ENCODE results near the gene GON4L.
"Not testable (repeated sequence)": the region's sequence is repeated elsewhere in the genome, so short reads cannot be mapped to it uniquely, and the experiment has no call there.

GON4L gene

DNA sequence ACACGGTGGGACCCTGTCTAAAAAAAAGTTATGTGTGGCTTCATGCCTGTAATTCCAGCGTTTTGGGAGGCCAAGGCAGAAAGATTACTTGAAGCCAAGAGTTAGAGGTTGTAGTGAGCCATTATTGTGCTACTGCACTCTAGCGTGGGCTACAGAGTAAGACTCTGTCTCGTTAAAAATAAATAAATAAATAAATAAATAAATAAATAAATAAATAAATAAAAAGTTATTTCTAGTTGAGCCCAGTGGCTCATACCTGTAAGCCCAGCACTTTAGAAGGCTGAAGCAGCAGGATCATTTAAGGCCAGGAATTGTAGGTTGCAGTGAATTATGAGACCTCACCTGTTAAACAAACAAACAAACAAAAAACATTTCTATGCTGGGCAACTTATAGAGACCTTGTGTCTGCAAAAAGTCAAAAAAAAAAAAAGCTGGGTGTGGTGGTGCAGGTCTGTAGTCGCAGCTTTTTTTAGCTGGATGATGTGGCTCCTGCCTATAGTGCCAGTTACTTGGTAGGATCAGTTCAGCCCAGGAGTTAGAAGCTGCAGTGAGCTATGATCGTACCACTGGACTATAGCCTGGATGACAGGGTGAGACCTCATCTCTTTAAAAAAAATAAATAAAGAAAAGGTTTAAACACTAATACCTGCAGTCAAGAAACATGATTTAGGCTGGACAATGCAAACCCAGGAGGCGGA, 25.6 kb downstream of the GON4L start:
- DNase-seq (ENCODE audit: low read depth in 2 of 2), result no peak

DNA sequence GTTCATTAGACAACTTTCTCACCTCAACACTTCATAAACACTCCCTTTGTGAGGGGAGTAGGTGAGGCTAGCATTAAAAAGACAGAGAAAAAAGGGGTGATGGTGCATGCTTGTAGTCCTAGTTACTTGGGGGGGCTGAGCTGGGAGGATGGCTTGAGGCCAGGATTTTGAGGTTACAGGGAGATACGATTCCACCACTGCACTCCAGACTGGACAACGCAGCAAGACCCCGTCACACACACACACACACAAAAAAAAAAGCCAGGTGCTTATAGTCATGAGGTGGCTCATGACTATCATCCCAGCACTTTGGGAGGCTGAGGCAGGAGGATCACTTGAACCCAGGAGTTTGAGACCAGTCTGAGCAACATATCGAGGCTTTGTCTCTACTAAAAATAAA, 29.6 kb downstream of the GON4L start:
- DNase-seq (ENCODE audit: low read depth in 2 of 2), result no peak

DNA sequence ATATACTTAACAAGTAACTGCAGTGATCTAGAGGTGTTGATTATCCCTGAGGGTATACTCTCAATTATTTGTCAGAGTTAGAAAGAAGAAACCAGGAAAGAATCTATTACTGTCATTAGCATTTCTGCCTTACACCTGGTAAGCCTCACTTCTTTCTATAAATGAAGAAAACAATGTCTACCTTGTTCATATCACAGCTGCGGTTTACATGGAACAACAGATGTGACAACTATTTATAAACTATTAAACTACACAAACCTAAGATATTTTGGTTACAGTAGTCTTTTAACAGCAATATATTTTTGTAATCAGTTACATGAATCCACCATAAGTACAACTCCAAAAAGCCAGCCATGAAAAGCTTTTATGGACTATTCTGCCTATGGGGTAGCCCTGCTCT, 40.7 kb downstream of the GON4L start:
- no peak for DNase-seq (ENCODE audit: low read depth in 2 of 2)

DNA sequence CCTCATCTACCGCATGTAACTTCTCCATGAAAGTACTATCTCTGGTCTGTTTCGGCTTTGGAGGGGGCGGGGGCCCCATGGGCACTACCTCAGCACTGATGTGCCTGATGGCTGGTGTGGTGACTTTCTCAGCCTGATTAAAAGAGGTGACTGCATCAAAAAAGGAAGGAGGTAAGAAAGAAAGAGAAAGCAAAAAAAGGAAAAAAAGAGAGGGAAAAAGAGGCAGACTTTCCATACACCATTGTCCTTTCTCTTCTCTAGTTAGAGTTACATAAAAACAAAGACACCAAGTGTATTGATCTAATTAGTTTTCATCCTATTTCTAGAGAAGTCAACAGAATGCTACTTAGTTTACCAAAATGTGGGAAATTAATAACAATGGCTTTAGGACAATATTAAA, 43.3 kb downstream of the GON4L start:
- no peak for DNase-seq (ENCODE audit: low read depth in 2 of 2)

DNA sequence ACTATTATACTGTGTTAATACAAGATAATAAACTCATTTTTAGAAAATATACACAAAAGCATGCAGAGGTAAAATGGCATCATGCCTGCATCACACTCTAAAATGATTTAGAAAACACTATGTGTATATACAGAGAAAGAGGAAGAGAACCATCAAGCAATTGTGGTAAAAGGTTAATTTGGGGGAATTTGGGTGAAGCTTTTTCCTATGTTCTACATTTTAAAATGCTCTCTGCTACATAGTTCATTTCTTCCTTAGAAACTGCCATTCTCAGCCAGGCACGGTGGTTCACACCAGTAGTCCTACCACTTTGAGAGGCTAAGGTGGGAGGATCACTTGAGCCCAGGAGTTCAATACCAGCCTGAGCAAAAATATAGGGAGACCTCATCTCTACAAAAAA, 44.1 kb downstream of the GON4L start:
- no peak for DNase-seq (ENCODE audit: low read depth in 2 of 2)

DNA sequence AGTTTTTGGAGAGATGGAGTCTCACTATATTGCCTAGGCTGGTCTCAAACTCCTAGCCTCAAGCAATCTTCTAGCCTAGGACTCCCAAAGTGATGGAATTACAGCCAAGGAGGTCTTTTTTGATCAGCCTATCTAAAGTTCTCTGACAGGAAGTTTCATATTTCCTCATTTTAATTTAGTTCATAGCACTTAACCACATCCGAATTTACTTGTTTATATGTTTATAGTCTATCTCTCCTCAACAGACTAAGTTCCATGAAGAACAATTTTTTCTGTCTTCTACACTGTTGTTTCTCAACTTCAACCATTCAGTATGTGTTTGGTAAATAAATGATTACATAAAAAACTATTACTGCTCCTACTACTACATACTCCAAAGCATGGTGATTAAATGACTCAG, 47.9 kb downstream of the GON4L start:
- no peak for DNase-seq (ENCODE audit: low read depth in 2 of 2)

DNA sequence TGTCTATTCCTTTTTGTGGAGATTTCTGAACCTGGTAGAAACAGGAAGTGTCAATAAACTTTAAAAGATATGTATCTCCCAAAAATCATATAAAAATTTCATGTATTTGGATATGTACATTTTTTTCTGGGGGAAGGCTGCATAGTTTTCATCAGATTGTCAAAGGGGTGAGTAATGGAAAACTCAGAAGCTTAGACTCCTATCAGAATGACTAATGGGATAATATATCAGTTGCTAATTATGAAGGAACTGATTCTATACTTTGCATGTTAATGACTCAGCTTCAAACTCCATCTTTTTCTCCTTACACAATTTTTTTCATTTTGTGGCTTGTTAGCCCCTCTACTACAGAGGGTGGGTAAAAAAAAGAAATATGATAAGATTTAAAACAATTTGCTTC, 55.9 kb downstream of the GON4L start:
- no peak for DNase-seq (ENCODE audit: low read depth in 2 of 2)

DNA sequence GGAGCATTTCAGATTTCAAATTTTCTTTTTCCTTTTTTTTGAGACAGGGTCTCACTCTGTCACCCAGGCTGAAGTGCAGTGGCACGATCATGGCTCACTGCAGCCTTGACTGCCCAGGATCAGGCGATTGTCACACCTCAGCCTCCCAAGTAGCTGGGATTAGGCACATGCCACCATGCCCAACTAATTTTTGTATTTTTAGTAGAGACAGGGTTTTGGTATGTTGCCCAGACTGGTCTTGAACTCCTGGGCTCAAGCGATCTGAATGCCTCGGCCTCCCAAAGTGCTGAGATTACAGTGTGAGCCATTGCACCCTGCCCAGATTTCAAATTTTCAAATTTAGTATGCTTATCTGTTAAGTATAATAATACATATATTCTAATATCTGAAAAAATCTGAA, 61.4 kb downstream of the GON4L start:
- not testable (repeated sequence) for DNase-seq (ENCODE audit: low read depth in 2 of 2)

DNA sequence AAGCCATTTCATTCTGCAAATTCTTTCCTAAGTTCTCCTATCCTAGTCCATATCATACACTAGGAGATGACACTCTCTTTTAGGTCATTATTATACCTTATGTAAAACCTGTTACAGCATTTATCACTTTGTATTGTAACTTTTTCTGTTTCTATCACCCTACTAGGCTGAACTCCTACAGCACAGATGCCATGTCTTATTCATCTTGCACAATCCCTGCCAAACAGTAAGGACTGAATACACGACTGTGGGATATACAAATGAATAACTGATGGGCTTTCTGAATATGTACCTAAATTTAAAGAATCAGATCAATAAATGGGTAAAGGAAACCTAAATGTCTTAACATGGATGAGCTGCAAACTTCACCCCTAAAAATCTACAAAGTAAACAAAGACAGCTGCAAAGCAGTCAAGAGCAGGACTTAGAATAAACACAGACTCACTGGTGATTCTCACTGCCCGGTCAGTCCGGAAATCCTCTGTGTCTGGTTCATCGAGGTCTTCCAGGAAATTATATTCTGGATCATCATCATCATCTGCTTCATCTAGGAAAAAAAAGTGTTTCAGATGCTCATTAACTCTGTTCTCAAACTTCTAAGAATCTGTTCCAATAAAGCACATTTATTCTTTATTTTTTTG, 62.3 kb downstream of the GON4L start:
- DNase-seq (ENCODE audit: low read depth in 2 of 2), result no peak

DNA sequence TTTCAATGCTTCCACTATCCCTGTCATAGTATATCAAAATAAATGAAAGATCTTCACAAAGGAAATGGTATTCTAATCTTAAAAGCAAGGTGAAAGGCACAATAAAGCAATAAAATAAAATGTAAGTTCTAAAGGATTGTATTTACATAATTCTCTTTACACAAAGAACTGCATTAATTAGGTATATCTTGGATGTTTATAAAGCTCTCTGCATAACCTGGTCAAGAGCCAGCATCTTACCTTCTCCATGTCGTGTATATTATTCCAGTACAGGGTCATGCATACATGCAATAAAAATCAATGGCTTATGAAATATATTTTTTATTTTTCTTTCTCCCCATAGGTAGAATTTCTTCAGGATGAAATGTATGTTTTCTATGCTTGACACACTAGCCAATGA, 63.8 kb downstream of the GON4L start:
- DNase-seq (ENCODE audit: low read depth in 2 of 2), result no peak

DNA sequence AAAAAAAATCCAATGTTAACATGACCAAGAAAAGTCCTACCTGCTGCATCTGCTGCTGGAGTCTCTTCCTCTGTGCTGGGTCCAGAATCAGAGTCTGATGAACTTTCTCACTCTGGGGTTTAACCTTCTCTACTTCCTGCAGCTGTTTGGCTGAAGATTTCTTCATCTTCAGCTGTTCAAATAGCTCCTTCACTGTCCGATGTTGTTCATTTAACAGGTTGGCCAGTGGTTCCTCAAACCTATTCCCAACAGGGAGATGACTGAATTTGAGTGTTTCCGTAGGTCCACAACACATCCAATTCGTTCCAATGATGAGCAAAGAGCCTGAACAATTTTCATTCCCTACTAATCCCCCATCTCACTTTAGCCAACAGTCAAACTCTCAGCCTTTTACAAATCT, 79.4 kb downstream of the GON4L start:
- no peak for DNase-seq (ENCODE audit: low read depth in 2 of 2)

DNA sequence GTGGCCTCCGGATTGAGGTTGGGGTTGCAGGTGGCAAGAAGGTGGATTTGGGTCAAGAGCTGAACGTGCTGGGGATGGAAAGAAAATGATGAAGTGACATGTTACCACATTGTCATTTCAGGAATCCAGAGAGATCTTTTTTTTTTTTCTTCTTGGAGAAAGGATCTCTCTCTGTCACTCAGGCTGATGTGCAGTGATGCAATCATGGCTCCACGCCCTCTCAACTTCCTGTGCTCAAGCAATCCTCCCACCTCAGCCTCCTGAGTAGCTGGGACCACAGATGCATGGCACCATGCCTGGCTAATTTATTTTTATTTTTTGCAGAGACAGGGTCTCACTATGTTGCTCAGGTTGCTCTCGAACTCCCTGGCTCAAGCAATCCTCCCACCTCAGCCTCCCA, 80.6 kb downstream of the GON4L start:
- no peak for DNase-seq (ENCODE audit: low read depth in 2 of 2)

DNA sequence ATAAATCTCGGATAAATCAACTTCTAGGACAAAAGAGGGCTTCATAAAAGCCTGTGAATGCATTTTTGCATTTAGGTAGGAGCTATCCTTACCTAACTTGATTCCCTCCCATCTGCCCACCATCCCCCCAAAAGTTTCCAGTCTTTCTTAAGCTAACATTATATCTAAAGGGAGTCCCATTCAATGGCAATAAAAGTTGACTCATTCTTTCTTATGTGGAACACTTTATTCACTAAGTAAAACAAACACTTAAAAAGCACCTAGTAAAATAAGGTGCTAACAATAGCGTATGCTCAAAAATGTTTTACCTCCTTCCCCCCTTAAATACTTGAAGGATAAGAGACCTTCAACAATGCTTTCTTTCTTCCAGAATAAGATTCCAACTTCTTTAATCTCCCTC, 83.8 kb downstream of the GON4L start:
- DNase-seq (ENCODE audit: low read depth in 2 of 2), result no peak

DNA sequence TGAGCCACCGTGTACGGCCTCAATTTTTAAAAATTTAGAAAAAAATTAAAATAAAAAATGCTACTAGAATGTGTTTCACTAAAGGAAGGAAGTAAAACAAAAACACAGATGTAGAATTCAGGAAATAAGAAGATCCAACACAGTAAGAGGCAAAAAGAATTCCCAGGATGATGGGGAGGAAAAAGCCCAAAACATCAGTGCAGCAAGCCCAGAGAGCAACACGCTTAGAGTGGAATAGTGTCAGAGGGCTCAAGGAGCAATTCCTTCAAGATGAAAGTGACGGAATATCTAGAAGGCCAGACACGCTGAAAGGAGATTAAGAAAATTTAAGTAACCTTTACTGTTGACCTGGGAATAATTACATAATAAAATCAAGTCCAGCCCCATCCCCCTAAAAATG, 87.8 kb downstream of the GON4L start:
- no peak for DNase-seq (ENCODE audit: low read depth in 2 of 2)

DNA sequence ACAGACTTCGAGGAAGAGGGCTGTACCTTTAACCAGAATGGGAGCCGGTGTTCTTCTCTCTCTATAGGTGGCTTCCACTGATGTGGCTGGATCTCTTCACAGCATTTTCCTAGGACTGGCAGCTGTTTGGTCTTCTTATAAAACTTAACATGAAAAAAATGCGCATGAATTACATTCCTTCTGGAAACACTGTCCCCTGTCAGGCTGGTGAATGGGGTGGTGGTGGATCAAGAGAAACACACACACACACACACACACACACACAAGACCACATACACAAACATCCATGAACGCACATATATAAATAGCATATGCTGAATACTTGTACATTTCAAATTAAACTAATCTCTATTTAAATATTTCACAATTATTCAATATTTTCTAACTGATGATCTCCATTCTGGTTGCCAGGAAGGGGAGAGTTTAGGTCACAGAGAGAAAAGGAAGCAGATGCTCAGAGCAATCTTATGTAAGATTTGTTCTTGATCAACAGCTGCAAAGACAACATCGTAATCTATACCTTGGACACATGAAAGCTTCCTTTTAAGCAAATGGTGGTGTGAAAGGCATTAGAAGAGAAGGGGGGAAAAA, 89.5 kb downstream of the GON4L start:
- not testable (repeated sequence) for DNase-seq (ENCODE audit: low read depth in 2 of 2)

DNA sequence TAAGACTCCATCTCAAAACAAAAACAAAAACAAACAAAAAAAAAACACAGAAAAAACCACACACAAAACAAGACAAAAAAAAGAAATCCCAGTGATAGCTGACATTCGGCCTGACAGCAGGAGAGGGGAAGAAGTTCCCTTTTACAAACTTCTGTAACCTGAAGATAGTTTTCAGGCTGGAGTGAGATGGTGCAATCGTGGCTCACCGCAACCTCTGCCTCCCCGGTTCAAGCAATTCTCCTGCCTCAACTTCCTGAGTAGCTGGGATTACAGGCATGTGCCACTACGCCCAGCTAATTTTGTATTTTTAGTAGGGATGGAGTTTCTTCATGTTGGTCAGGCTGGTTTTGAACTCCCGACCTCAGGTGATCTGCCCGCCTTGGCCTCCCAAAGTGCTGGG, 93.0 kb downstream of the GON4L start:
- not testable (repeated sequence) for DNase-seq (ENCODE audit: low read depth in 2 of 2)

DNA sequence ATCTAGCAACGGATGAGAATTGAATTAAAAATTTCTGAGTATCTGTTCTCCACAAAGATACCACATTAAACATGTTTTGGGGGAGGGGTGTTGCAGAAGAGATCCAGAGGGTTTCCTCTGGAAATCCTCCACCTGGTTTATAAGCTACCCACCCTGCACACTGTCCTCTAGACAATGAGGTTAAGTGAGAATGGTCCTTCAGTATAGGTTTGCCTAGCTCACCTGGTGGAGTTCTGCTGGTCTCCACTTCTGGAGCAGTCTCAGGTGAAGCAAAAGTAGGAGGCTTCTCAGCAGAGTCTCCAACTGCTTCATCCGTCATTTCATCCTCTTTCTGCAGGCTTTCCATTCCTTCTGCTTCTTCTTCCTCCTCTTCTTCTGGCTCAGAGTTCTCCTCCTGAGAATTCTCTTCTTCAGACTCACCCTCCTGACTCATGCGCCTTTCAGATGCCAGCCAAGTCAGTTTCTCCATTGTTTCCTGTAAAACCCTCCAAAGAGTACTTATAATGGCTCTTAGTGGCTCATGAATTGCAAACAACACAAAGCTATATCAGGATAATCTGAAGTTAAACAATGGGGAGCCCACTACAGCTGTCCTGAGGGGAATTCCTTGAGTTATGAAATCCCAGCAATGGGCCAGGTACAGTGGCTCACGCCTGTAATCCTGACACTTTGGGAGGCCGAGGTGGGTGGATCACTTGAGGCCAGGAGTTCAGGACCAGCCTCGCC, 93.8 kb downstream of the GON4L start:
- DNase-seq (ENCODE audit: low read depth in 2 of 2), result not testable (repeated sequence)

DNA sequence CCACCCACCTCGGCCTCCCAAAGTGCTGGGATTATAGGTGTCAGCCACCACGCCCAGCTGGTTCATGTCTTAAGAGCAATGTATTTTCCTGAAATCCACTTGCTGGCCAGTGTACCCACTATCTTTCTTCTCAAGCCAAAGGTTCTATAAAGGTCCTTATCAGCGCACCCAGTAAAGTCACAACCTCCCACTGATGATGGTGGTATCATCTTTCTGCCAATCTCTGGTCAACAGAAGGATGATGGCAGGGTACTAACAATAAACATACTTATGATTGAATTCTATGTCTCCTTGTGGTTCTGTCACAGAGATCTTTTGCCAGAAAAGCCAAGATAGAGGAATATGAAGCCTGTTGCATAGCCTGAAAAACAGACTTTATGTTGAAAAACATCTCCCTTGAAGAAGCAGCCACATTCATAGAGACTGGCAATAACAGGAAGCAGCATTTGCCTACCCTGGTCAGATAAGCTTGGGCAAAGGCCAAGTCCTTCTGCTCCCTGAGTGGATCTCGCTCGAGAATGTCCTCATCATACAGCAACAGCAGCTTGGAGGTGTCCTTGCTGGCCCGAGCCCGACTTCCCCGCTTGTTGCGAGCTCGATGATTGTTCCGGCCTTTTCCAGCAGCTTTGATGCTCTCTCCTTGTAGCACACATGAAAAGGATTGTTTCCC, 95.1 kb downstream of the GON4L start:
- DNase-seq (ENCODE audit: low read depth in 2 of 2), result no peak

DNA sequence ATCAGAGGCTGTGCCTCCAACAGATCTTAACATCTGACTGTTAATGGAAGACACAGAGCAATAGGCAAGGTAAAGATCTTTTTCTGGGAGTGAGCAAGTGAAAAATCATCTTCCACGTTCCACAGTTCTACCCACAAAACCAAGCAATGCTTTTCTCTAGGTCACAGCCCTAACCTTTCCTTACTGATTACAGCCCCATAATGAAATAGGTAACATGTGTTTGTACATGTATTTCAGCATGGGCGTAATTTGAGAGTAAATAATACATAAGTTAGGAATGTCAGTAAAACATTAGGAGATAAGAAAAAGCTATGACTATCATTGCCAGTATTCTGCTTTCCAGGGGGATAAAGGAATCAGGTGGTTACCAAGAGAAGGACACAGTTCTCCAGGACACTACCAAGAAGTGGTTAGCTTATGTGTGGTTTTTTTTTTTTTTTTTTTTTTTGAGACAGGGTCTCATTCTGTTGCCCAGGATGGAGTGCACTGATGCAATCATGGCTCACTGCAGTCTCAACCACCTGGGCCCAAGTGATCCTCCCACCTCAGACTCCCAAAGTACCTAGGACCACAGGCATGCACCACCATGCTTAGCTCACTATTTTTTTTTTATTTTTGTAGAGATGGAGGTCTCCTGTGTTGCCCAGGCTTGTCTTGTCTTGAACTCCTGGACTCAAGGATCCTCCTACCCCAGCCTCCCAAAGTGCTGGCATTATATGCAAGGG, 96.1 kb downstream of the GON4L start:
- DNase-seq (ENCODE audit: low read depth in 2 of 2), result no peak

DNA sequence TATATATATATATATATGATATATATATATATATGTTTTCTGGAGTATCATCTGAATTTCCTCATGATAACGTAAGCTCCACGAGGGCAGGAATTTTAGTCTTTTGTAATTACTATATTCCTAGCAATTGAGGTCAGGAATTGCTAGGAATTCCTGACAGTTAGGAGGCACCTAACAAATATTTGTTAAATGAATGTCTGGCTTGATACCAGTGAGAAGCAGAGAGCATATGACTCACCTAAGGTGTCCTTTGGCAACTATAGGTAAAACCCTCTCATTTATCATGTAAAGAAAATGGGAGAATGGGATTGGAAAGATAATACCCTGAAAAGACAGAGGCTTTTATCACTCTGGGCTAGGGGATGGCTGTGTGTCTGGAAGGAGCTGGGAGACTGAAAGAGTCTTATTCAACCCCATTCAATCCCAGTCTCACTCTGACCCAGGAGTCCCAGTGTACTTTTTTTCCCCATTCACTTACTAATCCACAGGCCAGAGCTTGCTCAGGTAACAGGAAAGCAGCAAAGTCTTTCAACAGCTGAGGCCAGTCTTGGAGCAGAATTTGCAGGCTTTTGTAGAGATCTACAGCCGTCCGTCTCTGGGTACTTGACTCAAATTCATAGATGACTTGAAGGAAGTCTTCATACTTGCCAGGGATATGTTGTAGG, 96.9 kb downstream of the GON4L start:
- DNase-seq (ENCODE audit: low read depth in 2 of 2), result no peak

DNA sequence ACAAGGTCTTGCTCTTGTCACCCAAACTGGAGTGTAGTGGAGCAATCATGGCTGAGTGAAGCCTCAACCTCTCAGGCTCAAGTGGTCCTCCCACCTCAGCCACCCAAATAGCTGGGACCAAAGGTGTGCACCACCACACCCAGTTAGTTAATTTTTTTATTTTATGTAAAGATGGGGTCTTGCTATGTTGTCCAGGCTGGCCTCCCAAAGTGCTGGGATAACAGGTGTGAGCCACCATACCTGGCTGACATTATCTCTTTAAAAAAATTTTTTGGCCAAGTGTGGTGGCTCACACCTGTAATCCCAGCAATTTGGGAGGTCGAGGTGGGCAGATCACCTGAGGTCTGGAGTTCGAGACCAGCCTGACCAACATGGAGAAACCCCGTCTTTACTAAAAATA, 98.0 kb downstream of the GON4L start:
- DNase-seq (ENCODE audit: low read depth in 2 of 2), result not testable (repeated sequence)
